GM21786 (cell line): ENCODE measurements around the gene TTC28.

Source experiments
- ATAC-seq: cut with Tn5 transposase; IDR thresholded peaks from one replicate; pipeline ENCODE4 v1.9.1; 2021; ENCODE audit not compliant: unreplicated experiment

Gene TTC28

GRCh38 chr22:28027453-28028448, 651.9 kb downstream of the TTC28 start:
- no peak for ATAC-seq

- ATAC-seq: no peak
These were observed 653.6 kb downstream of the TTC28 start for GRCh38 chr22:28025866-28026575.

GRCh38 chr22:28025333-28025732, 654.3 kb downstream of the TTC28 start:
- ATAC-seq: no peak

- ATAC-seq: no peak
These were observed 655.2 kb downstream of the TTC28 start for GRCh38 chr22:28024422-28024888.

GRCh38 chr22:28023774-28024173, 655.9 kb downstream of the TTC28 start:
- ATAC-seq: no peak

- ATAC-seq: no peak
These were observed 656.6 kb downstream of the TTC28 start for GRCh38 chr22:28023036-28023435.

GRCh38 chr22:28021998-28022660, 657.5 kb downstream of the TTC28 start:
- no peak for ATAC-seq

- no peak for ATAC-seq
These were observed 658.3 kb downstream of the TTC28 start for GRCh38 chr22:28021116-28021997.

- ATAC-seq: no peak
These were observed 659.5 kb downstream of the TTC28 start for GRCh38 chr22:28019881-28020861.

GRCh38 chr22:28019360-28019759, 660.3 kb downstream of the TTC28 start:
- ATAC-seq: no peak

GRCh38 chr22:28018461-28018927, 661.1 kb downstream of the TTC28 start:
- ATAC-seq: no peak

- ATAC-seq: no peak
These were observed 661.8 kb downstream of the TTC28 start for GRCh38 chr22:28017859-28018258.

- no peak for ATAC-seq
These were observed 662.2 kb downstream of the TTC28 start for GRCh38 chr22:28017558-28017820.

- ATAC-seq: no peak
These were observed 662.7 kb downstream of the TTC28 start for GRCh38 chr22:28016781-28017557.

- no peak for ATAC-seq
These were observed 663.7 kb downstream of the TTC28 start for GRCh38 chr22:28015676-28016601.

- ATAC-seq: no peak
These were observed 664.6 kb downstream of the TTC28 start for GRCh38 chr22:28015046-28015425.

GRCh38 chr22:28014211-28015045, 665.2 kb downstream of the TTC28 start:
- no peak for ATAC-seq
